Body of pancreas (tissue), 4 donors: ENCODE measurements around the gene MOXD1. TPM values are rescaled to one million over a fixed set of nuclear protein-coding genes. Genes with fewer than 3 reads are reported as not detected.

Source experiments
- ATAC-seq: fragments of 150-250 bp; one replicate; pipeline ENCODE4 v1.9.1; 2016
- DNase-seq, 4 donors: peaks; one replicate each; pipeline ENCODE4 v3.0.0-alpha.2; 2019
- H3K27ac ChIP-seq, 4 donors: fragments of 200-600 bp; sonication (generic); 1 replicate in 3 of 4; 2 replicates in 1 of 4; pipeline versions ENCODE4 v1.5.1 to v1.6.1; 2016 to 2019; ENCODE audit warnings: mild to moderate bottlenecking in 1 of 4, mixed read lengths in 1 of 4, moderate library complexity in 1 of 4
- H3K27me3 ChIP-seq, 2 donors: fragments of 200-600 bp; sonication (generic); one replicate each; pipeline ENCODE4 v1.6.0; 2016; ENCODE audit warnings: mild to moderate bottlenecking in 1 of 2
- H3K36me3 ChIP-seq, 2 donors: fragments of 200-600 bp; sonication (generic); replicated peaks in 1 of 2; 2 replicates each; pipeline ENCODE4 v1.5.1; 2016; ENCODE audit warnings: low read depth in 2 of 2; ENCODE audit not compliant: insufficient read depth in 1 of 2
- H3K4me1 ChIP-seq: fragments of 200-600 bp; sonication (generic); one replicate; pipeline ENCODE4 v1.6.0; 2016
- H3K4me3 ChIP-seq, 2 donors: fragments of 200-600 bp; sonication (generic); 1 replicate in 1 of 2; 2 replicates in 1 of 2; pipeline ENCODE4 v1.5.1; 2016 to 2019
- H3K9me3 ChIP-seq, 3 donors: fragments of 200-600 bp; sonication (generic); 1 replicate in 2 of 3; 2 replicates in 1 of 3; pipeline ENCODE4 v1.5.1; 2016
- CTCF ChIP-seq, 7 experiments: fragments of 450-650 bp in 4 of 7; fragments of 200-600 bp in 3 of 7; sonication (generic) in 3 of 7; IDR thresholded peaks; one replicate each; pipeline ENCODE4 v1.5.1; 2016 to 2019; ENCODE audit warnings: antibody characterized with exemption in 7 of 7
- POLR2A ChIP-seq, 3 donors: fragments of 450-650 bp; IDR thresholded peaks; one replicate each; pipeline ENCODE4 v1.6.1; 2016; ENCODE audit warnings: antibody characterized with exemption in 3 of 3, mild to moderate bottlenecking in 2 of 3
- WGBS, 2 donors: methylation state at CpG; one replicate each; pipeline ENCODE4 v1.1.5; 2017; 5-methylcytosine and 5-hydroxymethylcytosine counted together
- intact Hi-C: fragments of 100-400 bp; cut with DNase I; formaldehyde crosslinking; loops from one replicate; pipeline ENCODE4 v1.15.1; 2023
- total RNA-seq, 2 donors: library from RNA; depleted of rRNA; stranded (reverse); fragments of >200 nt; gene quantifications; one replicate each; pipeline ENCODE4 v1.1.0, GENCODE V29; 2016

MOXD1 gene
- total RNA-seq, 2 donors from 2014 or later: 0.66 to 3.9 TPM

- ATAC-seq (no peak), DNase-seq (no peak)
- intact Hi-C loops: no loop called here
- Histone ChIP-seq H3K9me3 (no peaks in the 10 kb centered on the region), H3K4me3 (no peak overlapping the region), H3K36me3 (no peaks in the 10 kb centered on the region), H3K27ac (no peak overlapping the region), H3K27me3 (no peaks in the 10 kb centered on the region), H3K4me1 (no peaks in the 10 kb centered on the region)
- TF ChIP-seq POLR2A (IDR thresholded peaks at IDR 0.05): no peak
- WGBS, 2 donors: 61 to 84% methylated on average over 3 of the region's 3 CpGs
Observed at GRCh38 chr6:132410830-132411229, 9.6 kb upstream of the MOXD1 start.

GRCh38 chr6:132405143-132405915 lies 4.1 kb upstream of the MOXD1 start:
- Histone ChIP-seq H3K36me3 (no peaks in the 10 kb centered on the region), H3K4me1 (peaks cover 16% of the 10 kb centered on the region), H3K4me3 (no peak overlapping the region), H3K9me3 (no peaks in the 10 kb centered on the region), H3K27ac (no peak overlapping the region), H3K27me3 (peaks cover 0 to 8% of the 10 kb centered on the region in 2 donors)
- 40 to 50% methylated on average over 2 of the region's 2 CpGs for WGBS, 2 donors
- ATAC-seq: no peak
- TF ChIP-seq POLR2A (IDR thresholded peaks at IDR 0.05) (no peak), CTCF (IDR thresholded peaks at IDR 0.05) (no peak)
- no peak for DNase-seq
- intact Hi-C loops: no loop called here

GRCh38 chr6:132404736-132405135 lies 3.5 kb upstream of the MOXD1 start:
- Histone ChIP-seq H3K4me3 (no peak overlapping the region), H3K27me3 (peaks cover 0 to 8% of the 10 kb centered on the region in 2 donors), H3K4me1 (peaks cover 16% of the 10 kb centered on the region), H3K27ac (no peak overlapping the region), H3K9me3 (no peaks in the 10 kb centered on the region), H3K36me3 (no peaks in the 10 kb centered on the region)
- intact Hi-C loops: no loop called here
- DNase-seq: no peak
- TF ChIP-seq CTCF (IDR thresholded peaks at IDR 0.05): no peak
- TF ChIP-seq POLR2A (IDR thresholded peaks at IDR 0.05): no peak
- 32 to 41% methylated on average over 3 of the region's 3 CpGs for WGBS, 2 donors
- ATAC-seq: no peak

GRCh38 chr6:132404330-132404729 lies 3.1 kb upstream of the MOXD1 start:
- no peak for ATAC-seq
- DNase-seq: no peak
- H3K4me3 ChIP-seq: no peak overlapping the region
- H3K36me3 ChIP-seq: no peaks in the 10 kb centered on the region
- no peaks in the 10 kb centered on the region for H3K9me3 ChIP-seq
- peaks cover 0 to 8% of the 10 kb centered on the region in 2 donors for H3K27me3 ChIP-seq
- WGBS, 2 donors: 41 to 49% methylated on average over 2 of the region's 2 CpGs
- intact Hi-C loops: no loop called here
- H3K4me1 ChIP-seq: peaks cover 16% of the 10 kb centered on the region
- TF ChIP-seq CTCF (IDR thresholded peaks at IDR 0.05) (no peak), POLR2A (IDR thresholded peaks at IDR 0.05) (no peak)
- H3K27ac ChIP-seq: no peak overlapping the region

- DNase-seq (no peak), ATAC-seq (peak; percentile 41)
- peaks cover 0 to 8% of the 10 kb centered on the region in 2 donors for H3K27me3 ChIP-seq
- H3K4me3 ChIP-seq: no peak overlapping the region
- H3K27ac ChIP-seq: no peak overlapping the region
- intact Hi-C loops: no loop called here
- H3K4me1 ChIP-seq: peaks cover 16% of the 10 kb centered on the region
- H3K36me3 ChIP-seq: no peaks in the 10 kb centered on the region
- TF ChIP-seq CTCF (IDR thresholded peaks at IDR 0.05) (no peak), POLR2A (IDR thresholded peaks at IDR 0.05) (no peak)
- H3K9me3 ChIP-seq: no peaks in the 10 kb centered on the region
- 12 to 19% methylated on average over 30 to 33 of the region's 35 CpGs for WGBS, 2 donors
Observed at GRCh38 chr6:132401618-132402285, 477 bp upstream of the MOXD1 start.
